CD4-positive, alpha-beta memory T cell (primary cell): ENCODE results near the gene TNK2. TPM values are rescaled to one million over a fixed set of nuclear protein-coding genes. Genes with fewer than 3 reads are reported as not detected.
"Not testable (repeated sequence)": the region's sequence is repeated elsewhere in the genome, so short reads cannot be mapped to it uniquely, and the experiment has no call there.

Experiments
- CTCF ChIA-PET: fragments of 350-600 bp; sonication (Branson Sonifier 250); formaldehyde crosslinking; loops from one replicate; lab custom pipeline; 2021; ENCODE audit warnings: inconsistent platforms; ENCODE audit not compliant: partially characterized antibody; lab: Charles Lee
- POLR2A ChIA-PET: fragments of 350-600 bp; sonication (Branson Sonifier 250); formaldehyde crosslinking; loops from one replicate; lab custom pipeline; 2021; ENCODE audit not compliant: partially characterized antibody; lab: Charles Lee
- DNase-seq, 5 donors: peaks; one replicate each; pipeline versions ENCODE4 v3.0.0 to v3.0.0-alpha.2; 2020 to 2022; ENCODE audit warnings: mixed read lengths in 1 of 5
- H3K27ac ChIP-seq: one replicate; pipeline ENCODE4 v1.7.0; 2013; ENCODE audit warnings: low read depth, low read length
- H3K27me3 ChIP-seq: 2 replicates; pipeline ENCODE4 v1.7.0; 2013; ENCODE audit warnings: mild to moderate bottlenecking, low read length, moderate library complexity; ENCODE audit not compliant: insufficient read depth
- H3K36me3 ChIP-seq: 2 replicates; pipeline ENCODE4 v1.7.0; 2013; ENCODE audit warnings: mild to moderate bottlenecking, low read length, moderate library complexity; ENCODE audit not compliant: insufficient read depth
- H3K4me1 ChIP-seq: 2 replicates; pipeline ENCODE4 v1.7.0; 2013; ENCODE audit warnings: mild to moderate bottlenecking, low read length, moderate library complexity; ENCODE audit not compliant: insufficient read depth
- H3K4me3 ChIP-seq, 2 donors: one replicate each; pipeline ENCODE4 v1.7.0; 2013; ENCODE audit warnings: low read length in 2 of 2, mild to moderate bottlenecking in 1 of 2
- H3K9me3 ChIP-seq, 2 donors: one replicate each; pipeline ENCODE4 v1.7.0; 2013; ENCODE audit warnings: low read length in 2 of 2, control low read depth in 1 of 2; ENCODE audit not compliant: control insufficient read depth in 1 of 2
- H3K27ac Mint-ChIP-seq, 7 donors: one replicate each; pipeline ENCODE4 v1.8.0; 2020 to 2021; ENCODE audit warnings: mixed read lengths in 7 of 7, mild to moderate bottlenecking in 6 of 7, inconsistent platforms in 3 of 7, moderate library complexity in 3 of 7
- H3K27me3 Mint-ChIP-seq, 2 donors: one replicate each; pipeline ENCODE4 v1.8.0; 2020 to 2021; ENCODE audit warnings: mixed read lengths in 2 of 2
- H3K36me3 Mint-ChIP-seq, 2 donors: one replicate each; pipeline ENCODE4 v1.8.0; 2020 to 2021; ENCODE audit warnings: mixed read lengths in 2 of 2, inconsistent platforms in 1 of 2, mild to moderate bottlenecking in 1 of 2
- H3K4me1 Mint-ChIP-seq, 4 donors: one replicate each; pipeline ENCODE4 v1.8.0; 2020 to 2021; ENCODE audit warnings: mixed read lengths in 4 of 4, mild to moderate bottlenecking in 1 of 4
- H3K4me3 Mint-ChIP-seq, 8 donors: one replicate each; pipeline ENCODE4 v1.8.0; 2020 to 2021; ENCODE audit warnings: mixed read lengths in 8 of 8, mild to moderate bottlenecking in 7 of 8, moderate library complexity in 6 of 8, inconsistent platforms in 3 of 8
- H3K9me3 Mint-ChIP-seq, 8 donors: one replicate each; pipeline ENCODE4 v1.8.0; 2020 to 2021; ENCODE audit warnings: mixed read lengths in 8 of 8, mild to moderate bottlenecking in 5 of 8, inconsistent platforms in 3 of 8, moderate library complexity in 1 of 8
- intact Hi-C: fragments of 100-400 bp; cut with micrococcal nuclease; formaldehyde crosslinking; loops from one replicate; pipeline ENCODE4 v1.15.1; 2023
- polyA plus RNA-seq, 2 donors: library from polyadenylated mRNA; unstranded; fragments of 300-500 nt; fragmentation: Illumina TruSeq; gene quantifications; one replicate each; pipeline ENCODE4 v1.2.3, GENCODE V29; 2021
- total RNA-seq, 2 experiments: library from RNA; stranded (reverse); gene quantifications; one replicate each; pipeline ENCODE4 v1.2.3, GENCODE V29; 2021

The TNK2 gene
- total and polyA plus RNA-seq, 4 experiments from 2014 or later, result 0.18 to 164 (median 69.9) TPM

GRCh38 chr3:195951443-195952177 is 43.3 kb upstream of the TNK2 start:
- CTCF ChIA-PET, H3K4me3 ChIP-seq, H3K27me3 ChIP-seq, intact Hi-C loops, H3K9me3 ChIP-seq, H3K36me3 ChIP-seq, DNase-seq, H3K27ac ChIP-seq, H3K4me1 ChIP-seq, H3K36me3 Mint-ChIP-seq, H3K9me3 Mint-ChIP-seq, H3K27me3 Mint-ChIP-seq: not testable (repeated sequence)
- peaks cover 5 to 22% (median 9%) of the 10 kb centered on the region in 4 donors for H3K4me1 Mint-ChIP-seq
- POLR2A ChIA-PET, result interaction anchor here (0.7 kb wide), 1 partner anchor 406 kb away, joined by 3 read pairs; no protein-coding TSS in a partner anchor
- H3K4me3 Mint-ChIP-seq, result peak overlapping the region in 1 of 8 donors; percentile 52
- H3K27ac Mint-ChIP-seq, result peak overlapping the region in 2 of 7 donors; percentile 7 to 24

GRCh38 chr3:195950731-195951130 is 42.4 kb upstream of the TNK2 start:
- H3K9me3 ChIP-seq, H3K4me3 Mint-ChIP-seq, intact Hi-C loops, H3K27ac ChIP-seq, H3K9me3 Mint-ChIP-seq, H3K4me3 ChIP-seq, H3K27me3 Mint-ChIP-seq, H3K27me3 ChIP-seq, POLR2A ChIA-PET, CTCF ChIA-PET, H3K36me3 ChIP-seq, H3K4me1 ChIP-seq, DNase-seq, H3K36me3 Mint-ChIP-seq: not testable (repeated sequence)
- peak overlapping the region in 4 of 7 donors; percentile 1 to 25 (median 12) for H3K27ac Mint-ChIP-seq
- H3K4me1 Mint-ChIP-seq, result peaks cover 5 to 20% (median 8%) of the 10 kb centered on the region in 4 donors

GRCh38 chr3:195950164-195950563 is 41.8 kb upstream of the TNK2 start:
- H3K36me3 Mint-ChIP-seq, H3K27me3 ChIP-seq, H3K27me3 Mint-ChIP-seq, H3K9me3 Mint-ChIP-seq, DNase-seq, intact Hi-C loops, H3K4me3 ChIP-seq, H3K4me1 ChIP-seq, CTCF ChIA-PET, H3K36me3 ChIP-seq, H3K27ac ChIP-seq, H3K9me3 ChIP-seq, POLR2A ChIA-PET: not testable (repeated sequence)
- peak overlapping the region in 1 of 7 donors; percentile 13 for H3K27ac Mint-ChIP-seq
- peaks cover 3 to 17% (median 6%) of the 10 kb centered on the region in 4 donors for H3K4me1 Mint-ChIP-seq
- peak overlapping the region in 1 of 8 donors; percentile 7 for H3K4me3 Mint-ChIP-seq

DNA sequence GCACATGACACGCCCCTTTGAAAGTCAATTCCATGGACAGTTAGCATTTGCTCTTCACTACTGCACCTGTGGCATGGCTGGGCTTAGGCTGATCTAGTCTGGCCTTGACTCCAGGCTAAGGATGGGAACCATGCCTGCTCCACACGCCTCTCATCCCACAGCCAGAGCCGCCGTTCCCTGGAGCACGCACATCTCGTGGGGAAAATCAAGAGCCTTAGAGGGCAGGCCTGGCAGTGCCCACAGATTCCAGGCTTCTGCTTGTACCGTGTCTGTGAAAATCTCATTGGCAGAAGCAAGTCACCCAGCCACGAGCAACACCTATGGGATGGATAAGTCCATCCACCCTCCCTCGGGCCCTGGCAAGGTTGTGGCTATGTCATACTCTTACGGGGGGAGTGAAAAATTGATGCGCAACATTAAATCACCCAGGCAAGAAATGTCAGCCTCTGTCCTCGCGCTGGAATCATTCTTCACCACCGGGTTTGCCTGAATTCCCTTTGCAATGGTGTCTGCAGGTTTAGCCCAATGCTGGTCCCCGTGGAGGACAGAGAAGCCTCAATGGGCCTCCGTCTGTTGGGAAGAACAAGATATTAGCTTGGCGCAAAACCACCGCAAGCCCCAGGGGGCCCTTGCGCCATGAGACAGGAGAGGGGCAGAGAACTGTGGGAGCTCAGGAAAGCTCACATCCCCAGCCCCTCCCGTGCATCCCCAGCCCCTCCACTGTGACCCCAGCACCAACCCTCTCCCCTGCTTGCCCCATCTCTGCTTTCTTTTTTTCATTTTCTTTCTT is 38.8 kb upstream of the TNK2 start:
- peak overlapping the region in 1 of 7 donors; percentile 45 for H3K27ac Mint-ChIP-seq

DNA sequence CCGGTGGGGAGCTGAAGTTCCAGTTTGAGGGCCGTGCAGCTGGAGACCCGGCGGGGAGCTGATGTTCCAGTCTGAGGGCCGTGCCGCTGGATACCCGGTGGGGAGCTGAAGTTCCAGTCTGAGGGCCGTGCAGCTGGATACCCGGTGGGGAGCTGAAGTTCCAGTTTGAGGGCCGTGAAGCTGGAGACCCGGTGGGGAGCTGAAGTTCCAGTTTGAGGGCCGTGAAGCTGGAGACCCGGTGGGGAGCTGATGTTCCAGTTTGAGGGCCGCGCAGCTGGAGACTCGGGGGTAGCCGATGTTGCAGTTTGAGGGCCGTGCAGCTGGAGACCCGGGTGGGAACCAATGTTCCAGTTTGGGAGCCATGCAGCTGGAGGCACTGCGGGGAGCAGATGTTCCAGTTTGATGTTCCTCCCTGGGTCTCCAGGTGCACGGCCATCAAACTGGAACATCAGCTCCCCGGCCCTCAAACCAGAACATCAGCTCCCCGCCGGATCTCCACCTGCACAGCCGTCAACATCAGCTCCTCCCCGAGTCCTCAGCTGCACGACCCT is 33.0 kb upstream of the TNK2 start:
- H3K27me3 Mint-ChIP-seq, H3K27me3 ChIP-seq, H3K36me3 ChIP-seq, H3K4me3 Mint-ChIP-seq, H3K4me1 Mint-ChIP-seq, H3K27ac ChIP-seq, intact Hi-C loops, H3K9me3 Mint-ChIP-seq, H3K9me3 ChIP-seq, H3K4me3 ChIP-seq, H3K4me1 ChIP-seq, H3K27ac Mint-ChIP-seq: not testable (repeated sequence)
- ChIA-PET CTCF (interaction anchor here (0.9 to 2.0 kb wide), 4 partner anchors 27 to 91 kb away, joined by 3 to 9 read pairs (median 4); no protein-coding TSS in a partner anchor), POLR2A (interaction anchor here (1.1 kb wide), 2 partner anchors 59 to 61 kb away, joined by 3 to 5 read pairs; no protein-coding TSS in a partner anchor)
- peak in 1 of 5 donors; percentile 29 for DNase-seq
- peaks cover 10 to 21% of the 10 kb centered on the region in 2 donors for H3K36me3 Mint-ChIP-seq

More for the DNA sequence above, 38.8 kb upstream of the TNK2 start:
- Mint-ChIP-seq H3K4me1 (peaks cover 0 to 15% (median 4%) of the 10 kb centered on the region in 4 donors), H3K36me3 (peaks cover 6 to 15% of the 10 kb centered on the region in 2 donors)
- DNase-seq, H3K27me3 ChIP-seq, H3K27me3 Mint-ChIP-seq, H3K27ac ChIP-seq, H3K9me3 Mint-ChIP-seq, H3K4me3 ChIP-seq, POLR2A ChIA-PET, H3K4me1 ChIP-seq, intact Hi-C loops, CTCF ChIA-PET, H3K9me3 ChIP-seq, H3K36me3 ChIP-seq, H3K4me3 Mint-ChIP-seq: not testable (repeated sequence)

DNA sequence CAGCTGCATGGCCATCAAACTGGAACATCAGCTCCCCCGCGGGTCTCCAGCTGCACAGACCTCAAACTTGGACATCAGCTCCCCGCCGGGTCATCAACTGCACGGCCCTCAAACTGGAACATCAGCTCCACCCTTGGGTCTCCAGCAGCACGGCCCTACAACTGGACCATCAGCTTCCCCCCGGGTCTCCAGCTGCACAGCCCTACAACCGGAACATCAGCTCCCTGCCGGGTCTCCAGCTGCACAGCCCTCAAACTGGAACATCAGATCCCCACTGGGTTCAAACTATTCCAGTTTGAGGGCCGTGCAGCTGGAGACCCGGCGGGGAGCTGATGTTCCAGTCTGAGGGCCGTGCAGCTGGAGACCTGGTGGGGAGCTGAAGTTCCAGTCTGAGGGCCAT is 32.5 kb upstream of the TNK2 start:
- H3K36me3 Mint-ChIP-seq, result peaks cover 10 to 21% of the 10 kb centered on the region in 2 donors
- H3K4me3 ChIP-seq, H3K27ac Mint-ChIP-seq, H3K4me3 Mint-ChIP-seq, H3K27me3 Mint-ChIP-seq, H3K4me1 Mint-ChIP-seq, H3K27me3 ChIP-seq, H3K4me1 ChIP-seq, H3K36me3 ChIP-seq, H3K27ac ChIP-seq, H3K9me3 ChIP-seq, DNase-seq, intact Hi-C loops, H3K9me3 Mint-ChIP-seq: not testable (repeated sequence)
- ChIA-PET POLR2A (interaction anchor here (1.1 kb wide), 2 partner anchors 60 to 61 kb away, joined by 3 to 5 read pairs; no protein-coding TSS in a partner anchor), CTCF (interaction anchor here (0.9 to 2.0 kb wide), 4 partner anchors 26 to 90 kb away, joined by 3 to 9 read pairs (median 4); no protein-coding TSS in a partner anchor)
